Psoas muscle (tissue), 8 donors: ENCODE measurements around the gene ZSWIM2. TPM values are rescaled to one million over a fixed set of nuclear protein-coding genes. Genes with fewer than 3 reads are reported as not detected.
A peak's percentile ranks its signal among the peaks of the same experiment; 100 is the strongest.

Experiments used
- ATAC-seq, 4 donors: fragments of 200-7000 bp; cut with Tn5 transposase; one replicate each; pipeline ENCODE4 v1.9.1; 2020; ENCODE audit warnings: moderate library complexity in 3 of 4, mild to moderate bottlenecking in 2 of 4
- DNase-seq, 2 donors: peaks; one replicate each; pipeline ENCODE4 v3.0.0-alpha.2; 2020
- H3K27ac ChIP-seq: fragments of 200-600 bp; one replicate; pipeline ENCODE4 v1.8.0; 2022
- H3K27me3 ChIP-seq, 3 donors: fragments of 200-600 bp in 1 of 3; one replicate each; pipeline versions ENCODE4 v1.6.1 to v1.8.0; 2013 to 2022; ENCODE audit warnings: low read length in 2 of 3, mild to moderate bottlenecking in 2 of 3, moderate library complexity in 1 of 3; ENCODE audit not compliant: insufficient read depth in 3 of 3
- H3K36me3 ChIP-seq, 2 donors: fragments of 200-600 bp in 1 of 2; one replicate each; pipeline versions ENCODE4 v1.6.1 to v1.8.0; 2013 to 2022; ENCODE audit warnings: low read depth in 1 of 2, mild to moderate bottlenecking in 1 of 2, moderate library complexity in 1 of 2; ENCODE audit not compliant: insufficient read depth in 1 of 2
- H3K4me1 ChIP-seq: fragments of 200-600 bp; one replicate; pipeline ENCODE4 v1.8.0; 2022
- H3K4me3 ChIP-seq: fragments of 200-600 bp; one replicate; pipeline ENCODE4 v1.8.0; 2022; ENCODE audit warnings: mild to moderate bottlenecking
- H3K9me3 ChIP-seq: fragments of 200-600 bp; one replicate; pipeline ENCODE4 v1.8.0; 2022
- CTCF ChIP-seq: fragments of 200-600 bp; IDR thresholded peaks from one replicate; pipeline ENCODE4 v1.8.0; 2022; ENCODE audit warnings: antibody characterized with exemption
- WGBS, 3 donors: extraction: QIAGEN DNeasy Blood & Tissue Kit; methylation state at CpG; one replicate each; pipeline versions ENCODE4 v1.1.6 to v1.1.7; 2013; 5-methylcytosine and 5-hydroxymethylcytosine counted together
- intact Hi-C, 2 donors: fragments of 100-400 bp; cut with DNase I; formaldehyde crosslinking; loops; one replicate each; pipeline versions ENCODE4 v1.11.0 to v1.14.2; 2022
- polyA plus RNA-seq, 3 donors: library from polyadenylated mRNA; stranded (reverse); fragments of 200-250 nt; gene quantifications; one replicate each; pipeline ENCODE4 v1.2.3, GENCODE V29; 2013
- total RNA-seq, 4 donors: library from RNA; stranded (reverse); fragmentation: NEBNext Ultra II Directional in 2 of 4; extraction: Animal tissue kit (Norgen Biotek cat#: 25700) in 2 of 4; gene quantifications; one replicate each; pipeline versions ENCODE4 v1.2.1 to v1.2.4, GENCODE V29; 2021 to 2023
- donor health status: healthy with polysubstance abuse.
- donor health status: DM: no; HTN: no; CAD: no; lungs with moderate emphysema.
- donor health status: Bipolar disorder and iron deficiency.
- donor health status: healthy.
- donor health status: DM: yes; HTN: yes; CAD: no.
- donor health status: DM: no; HTN: no; CAD: no.
- donor health status: DM: no; HTN: no; CAD: no.
- donor health status: DM: yes; HTN: yes; CAD: no.

The ZSWIM2 gene
- total and polyA plus RNA-seq, 7 donors: not detected

GRCh38 chr2:186891185-186891621 is 42.2 kb upstream of the ZSWIM2 start:
- Histone ChIP-seq H3K27ac (no peak overlapping the region), H3K4me1 (no peaks in the 10 kb centered on the region), H3K27me3 (no peaks in the 10 kb centered on the region), H3K4me3 (no peak overlapping the region), H3K36me3 (no peaks in the 10 kb centered on the region), H3K9me3 (no peaks in the 10 kb centered on the region)
- TF ChIP-seq CTCF: no peak
- DNase-seq: no peak
- WGBS, 3 donors: 43 to 57% (median 52%) methylated on average over 1 of the region's 1 CpG
- no peak for ATAC-seq
- intact Hi-C loops: no loop called here

GRCh38 chr2:186889101-186889879 is 40.3 kb upstream of the ZSWIM2 start:
- TF ChIP-seq CTCF: no peak
- Histone ChIP-seq H3K4me3 (no peak overlapping the region), H3K27ac (no peak overlapping the region), H3K9me3 (no peaks in the 10 kb centered on the region), H3K27me3 (no peaks in the 10 kb centered on the region), H3K4me1 (no peaks in the 10 kb centered on the region), H3K36me3 (no peaks in the 10 kb centered on the region)
- ATAC-seq: peak in 1 of 4 donors; percentile 35
- intact Hi-C loops: no loop called here
- no peak for DNase-seq
- WGBS, 3 donors: 50 to 60% (median 52%) methylated on average over 7 of the region's 7 CpGs

DNA sequence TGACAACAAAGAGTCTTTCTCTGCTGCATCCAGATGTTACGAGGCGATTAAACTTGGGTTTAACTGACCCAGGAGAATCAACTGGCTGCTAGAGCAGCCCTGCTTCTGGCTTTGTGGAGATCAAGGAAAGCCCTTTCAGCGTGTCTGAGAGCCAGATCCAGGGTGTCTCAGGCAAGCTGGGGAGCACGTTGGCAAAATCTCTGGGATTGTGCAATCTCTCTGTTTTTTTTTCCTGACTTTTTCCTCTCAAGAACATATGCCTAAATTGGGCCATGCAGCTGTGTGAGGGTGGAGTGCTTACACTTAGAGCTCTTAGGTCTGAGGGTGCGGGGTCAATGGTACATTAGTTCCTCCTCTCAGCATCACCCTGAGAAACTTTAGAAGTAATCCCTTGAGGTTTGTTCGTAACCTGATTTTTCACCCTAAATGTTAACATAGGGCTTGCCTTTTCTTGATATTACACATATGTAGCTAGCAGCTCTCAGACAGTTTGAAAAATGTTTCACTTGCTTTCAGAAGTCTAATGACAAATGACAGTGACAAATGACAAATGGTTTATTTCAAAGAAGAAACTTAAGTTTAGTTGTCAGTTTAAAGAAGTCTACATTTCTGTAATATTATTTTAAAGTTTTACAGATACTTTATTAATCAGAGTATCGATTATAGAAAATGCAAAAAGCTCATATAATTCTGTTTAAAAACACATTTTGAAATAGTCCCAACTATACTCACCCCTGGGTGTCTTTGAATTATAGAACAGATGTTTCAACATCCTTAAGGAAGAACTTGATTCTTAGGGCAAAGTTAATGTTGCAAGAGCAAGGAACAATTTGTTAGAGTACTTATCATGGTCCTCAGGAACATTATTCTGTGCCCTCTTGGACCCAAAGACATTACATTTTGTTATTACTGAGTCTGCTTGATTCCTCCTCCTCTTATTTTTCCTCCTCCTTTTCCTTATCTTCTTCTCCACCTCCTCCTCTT is 38.4 kb upstream of the ZSWIM2 start:
- no peak for TF ChIP-seq CTCF
- Histone ChIP-seq H3K4me3 (no peak overlapping the region), H3K27ac (no peak overlapping the region), H3K36me3 (no peaks in the 10 kb centered on the region), H3K27me3 (no peaks in the 10 kb centered on the region), H3K9me3 (no peaks in the 10 kb centered on the region), H3K4me1 (no peaks in the 10 kb centered on the region)
- peak; percentile 39 to 88 (median 64) for ATAC-seq
- intact Hi-C loops: no loop called here
- DNase-seq: peak; percentile 42 to 70
- 26 to 30% (median 29%) methylated on average over 7 of the region's 7 CpGs for WGBS, 3 donors

- no peaks in the 10 kb centered on the region for H3K36me3 ChIP-seq
- peaks cover 6% of the 10 kb centered on the region for H3K9me3 ChIP-seq
- no peaks in the 10 kb centered on the region for H3K27me3 ChIP-seq
- H3K27ac ChIP-seq: no peak overlapping the region
- no peak for DNase-seq
- H3K4me1 ChIP-seq: no peaks in the 10 kb centered on the region
- ATAC-seq: no peak
- WGBS, 3 donors: 34 to 38% (median 35%) methylated on average over 1 of the region's 1 CpG
- TF ChIP-seq CTCF: no peak
- intact Hi-C loops: no loop called here
- no peak overlapping the region for H3K4me3 ChIP-seq
These were observed 35.6 kb upstream of the ZSWIM2 start for GRCh38 chr2:186884587-186884986.
